HepG2 (cell line): ENCODE data around the gene PRRT2. TPM values are rescaled to one million over a fixed set of nuclear protein-coding genes. Genes with fewer than 3 reads are reported as not detected.

ENCODE experiments used
- ATM ChIP-seq: fragments of 450-650 bp; IDR thresholded peaks from 2 replicates; pipeline ENCODE4 v1.7.1; 2017; ENCODE audit warnings: mild to moderate bottlenecking, borderline replicate concordance
- BORCS8-MEF2B ChIP-seq: sonication (generic); formaldehyde crosslinking; IDR thresholded peaks from 2 replicates; pipeline ENCODE4 v1.8.0; 2022; ENCODE audit warnings: mild to moderate bottlenecking, missing genetic modification reagents
- ELF4 ChIP-seq: sonication (generic); formaldehyde crosslinking; IDR thresholded peaks from 2 replicates; pipeline ENCODE4 v1.5.0; 2020; ENCODE audit warnings: missing genetic modification reagents, mild to moderate bottlenecking, moderate library complexity, borderline replicate concordance
- FOXC1 ChIP-seq: sonication (generic); formaldehyde crosslinking; IDR thresholded peaks from 2 replicates; pipeline ENCODE4 v1.8.0; 2022; ENCODE audit warnings: mild to moderate bottlenecking, missing genetic modification reagents, borderline replicate concordance
- GABPA ChIP-seq, 2 experiments: IDR thresholded peaks; 2 replicates each; pipeline ENCODE4 v1.6.1; 2011 to 2016; ENCODE audit warnings: low read depth in 2 of 2, low read length in 1 of 2, missing biosample characterization in 1 of 2, missing genetic modification characterization in 1 of 2
- HOXA3 ChIP-seq: sonication (generic); formaldehyde crosslinking; IDR thresholded peaks from 2 replicates; pipeline ENCODE4 v1.5.0; 2020; ENCODE audit warnings: missing genetic modification reagents
- MATR3 ChIP-seq: sonication (generic); formaldehyde crosslinking; IDR thresholded peaks from 2 replicates; pipeline ENCODE4 v1.4.0; 2020; ENCODE audit warnings: missing genetic modification reagents
- POLR2A ChIP-seq, 2 experiments: IDR thresholded peaks; 2 replicates each; pipeline ENCODE4 v1.6.1; 2011; ENCODE audit warnings: low read depth in 2 of 2, low read length in 2 of 2, mild to moderate bottlenecking in 1 of 2, moderate library complexity in 1 of 2; ENCODE audit not compliant: insufficient read depth in 1 of 2
- RARG ChIP-seq: sonication (generic); formaldehyde crosslinking; IDR thresholded peaks from 2 replicates; pipeline ENCODE4 v1.4.0; 2020; ENCODE audit warnings: low read depth, mild to moderate bottlenecking, missing genetic modification reagents
- SNRNP70 ChIP-seq: fragments of 200-400 bp; formaldehyde crosslinking; IDR thresholded peaks from 2 replicates; pipeline ENCODE4 v1.6.1; 2017; ENCODE audit warnings: mild to moderate bottlenecking, low read depth, low read length, moderate library complexity
- SP2 ChIP-seq: sonication (generic); formaldehyde crosslinking; IDR thresholded peaks from 2 replicates; pipeline ENCODE4 v1.5.1; 2020; ENCODE audit warnings: mild to moderate bottlenecking, missing genetic modification reagents
- TARDBP ChIP-seq: sonication (generic); formaldehyde crosslinking; IDR thresholded peaks from 2 replicates; pipeline ENCODE4 v1.8.0; 2022; ENCODE audit warnings: mild to moderate bottlenecking, missing genetic modification reagents
- ZEB1 ChIP-seq: IDR thresholded peaks from 2 replicates; pipeline ENCODE4 v1.6.1; 2012; ENCODE audit warnings: mild to moderate bottlenecking, low read depth, inconsistent platforms; ENCODE audit not compliant: insufficient replicate concordance
- ZFP36L1 ChIP-seq: sonication (generic); formaldehyde crosslinking; IDR thresholded peaks from 2 replicates; pipeline ENCODE4 v1.8.0; 2022; ENCODE audit warnings: mild to moderate bottlenecking, missing genetic modification reagents, moderate library complexity
- ZFP82 ChIP-seq: sonication (generic); formaldehyde crosslinking; IDR thresholded peaks from 2 replicates; pipeline ENCODE4 v1.5.1; 2020; ENCODE audit warnings: mild to moderate bottlenecking, missing genetic modification reagents, borderline replicate concordance
- ZNF124 ChIP-seq: sonication (generic); formaldehyde crosslinking; IDR thresholded peaks from 2 replicates; pipeline ENCODE4 v1.4.0; 2020; ENCODE audit warnings: missing genetic modification reagents
- ZNF556 ChIP-seq: sonication (generic); formaldehyde crosslinking; IDR thresholded peaks from 2 replicates; pipeline ENCODE4 v1.4.0; 2020; ENCODE audit warnings: mild to moderate bottlenecking, missing genetic modification reagents, borderline replicate concordance
- ZNF766 ChIP-seq: sonication (generic); formaldehyde crosslinking; IDR thresholded peaks from 2 replicates; pipeline ENCODE4 v1.5.0; 2020; ENCODE audit warnings: missing genetic modification reagents, borderline replicate concordance
- ZNF839 ChIP-seq: sonication (generic); formaldehyde crosslinking; IDR thresholded peaks from 2 replicates; pipeline ENCODE4 v1.4.0; 2020; ENCODE audit warnings: missing genetic modification reagents, mild to moderate bottlenecking, borderline replicate concordance
- ZSCAN29 ChIP-seq: sonication (generic); formaldehyde crosslinking; conservative IDR thresholded peaks from 2 replicates; pipeline ENCODE4 v1.4.0; 2020; ENCODE audit warnings: mild to moderate bottlenecking, missing genetic modification reagents
- polyA plus RNA-seq, 8 experiments: library from polyadenylated mRNA; depleted of rRNA in 3 of 8; stranded (reverse) in 7 of 8; unstranded in 1 of 8; fragments of >200 nt; fragmentation: Illumina TruSeq in 4 of 8; extraction: Trizol in 4 of 8; gene quantifications; 2 replicates each; pipeline versions ENCODE4 v1.2.1 to v1.2.3, GENCODE V29; 2011 to 2016; ENCODE audit warnings: low read depth in 4 of 8, missing spikeins in 1 of 8, mixed read lengths in 1 of 8; ENCODE audit not compliant: insufficient read depth in 1 of 8
- total RNA-seq, 5 experiments: library from RNA; depleted of rRNA; stranded (reverse); fragments of >200 nt; fragmentation: Illumina TruSeq; extraction: Trizol; gene quantifications; 2 replicates each; pipeline ENCODE4 v1.2.3, GENCODE V29; 2016; ENCODE audit warnings: low read depth in 1 of 5
- TF ChIP-seq, protein P1 (sequence below): sonication (generic); formaldehyde crosslinking; IDR thresholded peaks from 2 replicates; pipeline ENCODE4 v1.8.0; 2022; ENCODE audit warnings: missing genetic modification reagents, low read depth, mild to moderate bottlenecking, borderline replicate concordance
- TF ChIP-seq, protein P2 (sequence below): sonication (generic); formaldehyde crosslinking; IDR thresholded peaks from 2 replicates; pipeline ENCODE4 v1.8.0; 2022; ENCODE audit warnings: missing genetic modification reagents, mild to moderate bottlenecking, inconsistent platforms, borderline replicate concordance
- TF ChIP-seq, protein P3 (sequence below): sonication (generic); formaldehyde crosslinking; conservative IDR thresholded peaks from 2 replicates; pipeline ENCODE4 v1.8.0; 2022; ENCODE audit warnings: missing genetic modification reagents
- TF ChIP-seq, protein P4 (sequence below): sonication (generic); formaldehyde crosslinking; IDR thresholded peaks from 2 replicates; pipeline ENCODE4 v1.5.0; 2020; ENCODE audit warnings: missing genetic modification reagents
- TF ChIP-seq, protein P5 (sequence below): IDR thresholded peaks from 2 replicates; pipeline ENCODE4 v1.6.1; 2012; ENCODE audit warnings: inconsistent platforms

Gene PRRT2
- total and polyA plus RNA-seq, 2 of the 13 experiments (the other 11 are each of a cell fraction or from before 2014, with no cell fraction given), result 0.51 to 1.1 TPM

DNA sequence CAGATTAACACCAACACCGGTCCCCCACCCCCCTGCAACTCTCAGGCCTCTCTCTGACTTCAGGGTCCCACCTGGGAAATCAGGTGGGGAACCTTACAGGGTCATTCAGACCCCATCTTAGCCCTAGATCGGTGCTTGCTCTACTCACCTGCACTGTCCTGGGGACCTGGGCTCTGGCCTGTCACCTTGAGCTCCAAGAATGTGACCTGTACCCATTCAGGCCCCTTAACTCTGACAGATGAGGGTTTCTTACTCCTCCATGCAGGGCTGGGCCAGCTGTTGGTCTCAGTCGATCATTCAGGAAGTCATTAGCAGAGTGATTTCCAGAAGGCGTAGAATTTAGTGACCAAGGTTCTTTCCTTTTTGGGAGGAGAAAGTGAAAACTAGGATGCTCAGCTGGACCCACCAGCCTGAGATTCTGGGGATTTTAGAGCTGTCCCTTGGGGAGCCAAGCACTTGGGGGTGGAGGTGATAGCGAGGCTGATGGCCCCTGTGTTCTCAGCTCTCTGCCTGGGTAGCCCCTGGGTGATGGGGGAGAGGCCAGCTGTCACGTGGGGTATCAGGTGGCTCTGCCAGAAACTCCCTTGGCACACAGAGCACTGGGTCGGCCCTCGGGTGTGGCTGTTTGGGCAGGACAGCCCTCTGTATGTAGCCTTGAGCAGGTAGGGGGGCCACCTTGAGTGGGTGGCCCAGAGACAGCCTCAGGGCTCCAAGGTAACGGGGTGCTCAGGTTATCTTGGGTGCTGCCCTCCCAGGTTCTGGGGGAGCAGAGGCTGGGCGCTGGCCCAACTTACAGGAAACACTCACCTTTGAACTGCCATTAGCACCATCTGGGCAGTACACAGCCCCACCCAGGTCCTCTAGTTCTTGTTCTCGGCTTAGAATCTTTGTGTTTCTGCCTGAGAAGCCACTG is 9.0 kb downstream of the PRRT2 start (continued):
- TF ChIP-seq ZEB1, result no peak
- TF ChIP-seq SP2 (CRISPR knock-in tag), result no peak; the same call in 1 of the 2 replicates
- no peak for TF ChIP-seq HOXA3 (CRISPR knock-in tag)
- TF ChIP-seq, protein P1, sequence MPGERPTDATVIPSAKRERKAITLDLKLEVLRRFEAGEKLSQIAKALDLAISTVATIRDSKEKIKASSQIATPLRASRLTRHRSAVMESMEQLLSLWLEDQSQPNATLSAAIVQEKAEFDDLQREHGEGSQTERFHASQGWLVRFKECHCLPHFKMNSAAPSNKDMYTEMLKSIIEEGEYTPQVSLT (CRISPR knock-in tag), result no peak
- TF ChIP-seq ZNF556, result peak; percentile 56; the same call in 1 of the 2 replicates
- no peak for TF ChIP-seq ATM
- no peak for TF ChIP-seq ELF4 (CRISPR knock-in tag)
- TF ChIP-seq, protein P2, sequence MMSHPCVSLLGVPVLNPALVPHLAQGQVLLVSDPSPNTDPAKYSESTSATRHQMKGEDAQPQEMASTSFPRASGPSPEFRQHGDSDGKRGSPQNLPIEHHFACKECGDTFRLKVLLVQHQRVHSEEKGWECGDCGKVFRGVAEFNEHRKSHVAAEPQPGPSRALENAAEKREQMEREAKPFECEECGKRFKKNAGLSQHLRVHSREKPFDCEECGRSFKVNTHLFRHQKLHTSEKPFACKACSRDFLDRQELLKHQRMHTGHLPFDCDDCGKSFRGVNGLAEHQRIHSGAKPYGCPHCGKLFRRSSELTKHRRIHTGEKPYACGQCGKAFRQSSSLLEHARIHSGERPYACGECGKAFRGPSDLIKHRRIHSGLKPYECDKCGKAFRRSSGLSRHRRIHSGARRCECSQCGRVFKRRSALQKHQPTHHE (CRISPR knock-in tag), result 0 out of 2 replicates have a peak, but pooled peaks have one; percentile 33
- no peak for TF ChIP-seq MATR3 (CRISPR knock-in tag)
- TF ChIP-seq TARDBP (CRISPR knock-in tag), result no peak; the same call in 1 of the 2 replicates
- TF ChIP-seq RARG (CRISPR knock-in tag), result no peak
- no peak for TF ChIP-seq ZFP36L1 (CRISPR knock-in tag)
- TF ChIP-seq ZNF124 (CRISPR knock-in tag), result no peak
- TF ChIP-seq ZNF839, result no peak
- TF ChIP-seq, protein P3, sequence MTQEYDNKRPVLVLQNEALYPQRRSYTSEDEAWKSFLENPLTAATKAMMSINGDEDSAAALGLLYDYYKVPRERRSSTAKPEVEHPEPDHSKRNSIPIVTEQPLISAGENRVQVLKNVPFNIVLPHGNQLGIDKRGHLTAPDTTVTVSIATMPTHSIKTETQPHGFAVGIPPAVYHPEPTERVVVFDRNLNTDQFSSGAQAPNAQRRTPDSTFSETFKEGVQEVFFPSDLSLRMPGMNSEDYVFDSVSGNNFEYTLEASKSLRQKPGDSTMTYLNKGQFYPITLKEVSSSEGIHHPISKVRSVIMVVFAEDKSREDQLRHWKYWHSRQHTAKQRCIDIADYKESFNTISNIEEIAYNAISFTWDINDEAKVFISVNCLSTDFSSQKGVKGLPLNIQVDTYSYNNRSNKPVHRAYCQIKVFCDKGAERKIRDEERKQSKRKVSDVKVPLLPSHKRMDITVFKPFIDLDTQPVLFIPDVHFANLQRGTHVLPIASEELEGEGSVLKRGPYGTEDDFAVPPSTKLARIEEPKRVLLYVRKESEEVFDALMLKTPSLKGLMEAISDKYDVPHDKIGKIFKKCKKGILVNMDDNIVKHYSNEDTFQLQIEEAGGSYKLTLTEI (CRISPR knock-in tag), result no peak
- TF ChIP-seq, protein P4, sequence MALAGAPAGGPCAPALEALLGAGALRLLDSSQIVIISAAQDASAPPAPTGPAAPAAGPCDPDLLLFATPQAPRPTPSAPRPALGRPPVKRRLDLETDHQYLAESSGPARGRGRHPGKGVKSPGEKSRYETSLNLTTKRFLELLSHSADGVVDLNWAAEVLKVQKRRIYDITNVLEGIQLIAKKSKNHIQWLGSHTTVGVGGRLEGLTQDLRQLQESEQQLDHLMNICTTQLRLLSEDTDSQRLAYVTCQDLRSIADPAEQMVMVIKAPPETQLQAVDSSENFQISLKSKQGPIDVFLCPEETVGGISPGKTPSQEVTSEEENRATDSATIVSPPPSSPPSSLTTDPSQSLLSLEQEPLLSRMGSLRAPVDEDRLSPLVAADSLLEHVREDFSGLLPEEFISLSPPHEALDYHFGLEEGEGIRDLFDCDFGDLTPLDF (CRISPR knock-in tag), result no peak
- no peak for TF ChIP-seq SNRNP70
- TF ChIP-seq ZSCAN29 (CRISPR knock-in tag), result 0 out of 2 replicates have a peak, but pooled peaks have one; percentile 10
- TF ChIP-seq FOXC1 (CRISPR knock-in tag), result no peak
- no peak for TF ChIP-seq BORCS8-MEF2B
- peak; percentile 1 to 47; a peak in 1 of 4 replicates for TF ChIP-seq POLR2A (IDR thresholded peaks at IDR 0.05; ENCODE audit: insufficient read depth in 1 of 2, low read depth in 2 of 2, low read length in 2 of 2)
- TF ChIP-seq, protein P5, sequence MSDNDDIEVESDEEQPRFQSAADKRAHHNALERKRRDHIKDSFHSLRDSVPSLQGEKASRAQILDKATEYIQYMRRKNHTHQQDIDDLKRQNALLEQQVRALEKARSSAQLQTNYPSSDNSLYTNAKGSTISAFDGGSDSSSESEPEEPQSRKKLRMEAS, result no peak
- TF ChIP-seq GABPA (IDR thresholded peaks at IDR 0.05; ENCODE audit: low read depth, low read length), result no peak
- TF ChIP-seq GABPA (CRISPR knock-in tag; IDR thresholded peaks at IDR 0.05; ENCODE audit: low read depth), result 0 out of 2 replicates have a peak, but pooled peaks have one; percentile 34
- TF ChIP-seq ZFP82 (CRISPR knock-in tag), result no peak
- no peak for TF ChIP-seq ZNF766 (CRISPR knock-in tag)
